Medulla oblongata (tissue), 1 donor: ENCODE measurements around the gene ELF5.
A peak's percentile ranks its signal among the peaks of the same experiment; 100 is the strongest.

Source experiments
- DNase-seq: peaks from one replicate; pipeline ENCODE4 v3.0.0-alpha.2; 2015; ENCODE audit errors: extremely low spot score

The ELF5 gene

GRCh38 chr11:34493468-34493867, 20.1 kb downstream of the ELF5 start:
- DNase-seq: no peak

- DNase-seq: peak; percentile 88
Observed at GRCh38 chr11:34492806-34493414, 20.7 kb downstream of the ELF5 start.

- no peak for DNase-seq
Observed at GRCh38 chr11:34490304-34490703, 23.3 kb downstream of the ELF5 start.

GRCh38 chr11:34488855-34489557, 24.6 kb downstream of the ELF5 start:
- no peak for DNase-seq

- DNase-seq: no peak
Observed at GRCh38 chr11:34487430-34487829, 26.2 kb downstream of the ELF5 start.

GRCh38 chr11:34483106-34483874, 30.3 kb downstream of the ELF5 start:
- no peak for DNase-seq

- no peak for DNase-seq
Observed at GRCh38 chr11:34481307-34481706, 32.3 kb downstream of the ELF5 start.

GRCh38 chr11:34480314-34480713, 33.3 kb downstream of the ELF5 start:
- no peak for DNase-seq

GRCh38 chr11:34478845-34479663, 34.5 kb downstream of the ELF5 start:
- DNase-seq: no peak

GRCh38 chr11:34476849-34477248, 36.7 kb downstream of the ELF5 start:
- DNase-seq: no peak

- no peak for DNase-seq
Observed at GRCh38 chr11:34475656-34476055, 37.9 kb downstream of the ELF5 start.

GRCh38 chr11:34473603-34474169, 39.9 kb downstream of the ELF5 start:
- no peak for DNase-seq

GRCh38 chr11:34468209-34468841, 45.3 kb downstream of the ELF5 start:
- no peak for DNase-seq

- no peak for DNase-seq
Observed at GRCh38 chr11:34466802-34467488, 46.6 kb downstream of the ELF5 start.

GRCh38 chr11:34464591-34465051, 49.0 kb downstream of the ELF5 start:
- DNase-seq: no peak

- DNase-seq: no peak
Observed at GRCh38 chr11:34461215-34461614, 52.4 kb downstream of the ELF5 start.

GRCh38 chr11:34460278-34460677, 53.3 kb downstream of the ELF5 start:
- DNase-seq: no peak

GRCh38 chr11:34459507-34460162, 54.0 kb downstream of the ELF5 start:
- DNase-seq: no peak

GRCh38 chr11:34458525-34458924, 55.1 kb downstream of the ELF5 start:
- no peak for DNase-seq

- no peak for DNase-seq
Observed at GRCh38 chr11:34457607-34458006, 56.0 kb downstream of the ELF5 start.
